Fibroblast of the aortic adventitia (primary cell): ENCODE results near the gene ITSN2. TPM values are rescaled to one million over a fixed set of nuclear protein-coding genes. Genes with fewer than 3 reads are reported as not detected.
"Not testable (repeated sequence)": the region's sequence is repeated elsewhere in the genome, so short reads cannot be mapped to it uniquely, and the experiment has no call there.

Source experiments
- DNase-seq: peaks from one replicate; pipeline ENCODE4 v3.0.0-alpha.2; 2010; ENCODE audit warnings: low read depth
- H3K4me3 ChIP-seq: 2 replicates; pipeline ENCODE4 v1.5.1; 2011; ENCODE audit warnings: low read depth, mild to moderate bottlenecking, control low read depth, low read length, moderate library complexity
- CTCF ChIP-seq: IDR thresholded peaks from 2 replicates; pipeline ENCODE4 v1.5.1; 2011; ENCODE audit warnings: mild to moderate bottlenecking, low read length, control low read depth, inconsistent platforms; ENCODE audit not compliant: insufficient read depth
- total RNA-seq: library from RNA; depleted of rRNA; stranded (reverse); fragments of >200 nt; gene quantifications from 2 replicates; pipeline ENCODE4 v1.2.3, GENCODE V29; 2012; ENCODE audit warnings: low replicate concordance

Gene ITSN2
- total RNA-seq: 23.9 and 32.4 TPM in 2 replicates

- DNase-seq: peak; percentile 50
- no peak for TF ChIP-seq CTCF
- peak within 1 kb of the TSS; percentile 83 for H3K4me3 ChIP-seq
Observed at GRCh38 chr2:24360050-24360962, at the start of gene ITSN2. TSS of gene ITSN2 (minus strand) at chr2:24360536. CDS start at chr2:24328082, 32,454 bp downstream.

- H3K4me3 ChIP-seq: no peak overlapping the region
- no peak for DNase-seq
- TF ChIP-seq CTCF: no peak
Observed at GRCh38 chr2:24409171-24409570, 48.8 kb upstream of the ITSN2 start.

GRCh38 chr2:24408704-24409103, 48.4 kb upstream of the ITSN2 start:
- H3K4me3 ChIP-seq, DNase-seq: not testable (repeated sequence)

- peak; percentile 64 for DNase-seq
- no peak overlapping the region for H3K4me3 ChIP-seq
- no peak for TF ChIP-seq CTCF
Observed at GRCh38 chr2:24404491-24404921, 44.2 kb upstream of the ITSN2 start.

GRCh38 chr2:24403832-24404212, 43.5 kb upstream of the ITSN2 start:
- H3K4me3 ChIP-seq: no peak overlapping the region
- TF ChIP-seq CTCF: no peak
- peak; percentile 3 for DNase-seq

- no peak for TF ChIP-seq CTCF
Observed at GRCh38 chr2:24403168-24403831, 43.0 kb upstream of the ITSN2 start.

More at GRCh38 chr2:24403168-24403831, 43.0 kb upstream of the ITSN2 start:
- DNase-seq: peak; percentile 8
- no peak overlapping the region for H3K4me3 ChIP-seq
